Measurements from ENCODE around the gene ATG4C.
"Not testable (repeated sequence)": the region's sequence is repeated elsewhere in the genome, so short reads cannot be mapped to it uniquely, and the experiment has no call there.

Gene ATG4C

GRCh38 chr1:62772607-62773295, 11.2 kb upstream of the ATG4C start:
- DNase-seq (ENCODE audit: low read depth, low spot score) = no peak
- TF ChIP-seq FOXP2 (optimal IDR thresholded peaks at IDR 0.05; ENCODE audit: control extremely low read depth, extremely low read length, insufficient read depth) = no peak
- TF ChIP-seq EZH2 (IDR thresholded peaks at IDR 0.05) = no peak
- no peak for TF ChIP-seq POLR2AphosphoS5 (IDR thresholded peaks at IDR 0.05; ENCODE audit: borderline replicate concordance, low read depth, low read length)
- Histone ChIP-seq H3K9ac (ENCODE audit: insufficient read length) (no peak overlapping the region), H3K36me3 (ENCODE audit: insufficient read depth, low read length) (no peaks in the 10 kb centered on the region), H3K27ac (no peak overlapping the region), H3K9me3 (ENCODE audit: low read depth, low read length) (no peaks in the 10 kb centered on the region), H3K4me3 (no peak overlapping the region)

- no peak for TF ChIP-seq FOXP2 (optimal IDR thresholded peaks at IDR 0.05; ENCODE audit: control extremely low read depth, extremely low read length, insufficient read depth)
- no peak overlapping the region for H3K9ac ChIP-seq (ENCODE audit: insufficient read length)
- no peaks in the 10 kb centered on the region for H3K36me3 ChIP-seq (ENCODE audit: insufficient read depth, low read length)
- no peak for DNase-seq (ENCODE audit: low read depth, low spot score)
- H3K9me3 ChIP-seq (ENCODE audit: low read depth, low read length) = no peaks in the 10 kb centered on the region
- H3K4me3 ChIP-seq = no peak overlapping the region
- no peak overlapping the region for H3K27ac ChIP-seq
These were observed 9.9 kb upstream of the ATG4C start for GRCh38 chr1:62774006-62774405.

- Histone ChIP-seq H3K27ac (no peak overlapping the region), H3K9me3 (ENCODE audit: low read depth, low read length) (no peaks in the 10 kb centered on the region), H3K4me3 (no peak overlapping the region), H3K9ac (ENCODE audit: insufficient read length) (no peak overlapping the region), H3K36me3 (ENCODE audit: insufficient read depth, low read length) (no peaks in the 10 kb centered on the region)
- DNase-seq (ENCODE audit: low read depth, low spot score) = no peak
- TF ChIP-seq FOXP2 (optimal IDR thresholded peaks at IDR 0.05; ENCODE audit: control extremely low read depth, extremely low read length, insufficient read depth) (no peak), EZH2 (IDR thresholded peaks at IDR 0.05) (no peak), POLR2AphosphoS5 (IDR thresholded peaks at IDR 0.05; ENCODE audit: borderline replicate concordance, low read depth, low read length) (no peak)
These were observed 8.8 kb upstream of the ATG4C start for GRCh38 chr1:62774971-62775595.

GRCh38 chr1:62778208-62778607, 5.7 kb upstream of the ATG4C start:
- H3K4me3 ChIP-seq = no peak overlapping the region
- DNase-seq (ENCODE audit: low read depth, low spot score) = no peak
- no peaks in the 10 kb centered on the region for H3K9me3 ChIP-seq (ENCODE audit: low read depth, low read length)
- no peaks in the 10 kb centered on the region for H3K36me3 ChIP-seq (ENCODE audit: insufficient read depth, low read length)
- H3K9ac ChIP-seq (ENCODE audit: insufficient read length) = no peak overlapping the region
- no peak for TF ChIP-seq EZH2 (IDR thresholded peaks at IDR 0.05)
- no peak for TF ChIP-seq FOXP2 (optimal IDR thresholded peaks at IDR 0.05; ENCODE audit: control extremely low read depth, extremely low read length, insufficient read depth)
- TF ChIP-seq POLR2AphosphoS5 (IDR thresholded peaks at IDR 0.05; ENCODE audit: borderline replicate concordance, low read depth, low read length) = no peak
- H3K27ac ChIP-seq = no peak overlapping the region

GRCh38 chr1:62781841-62782543, 1.9 kb upstream of the ATG4C start:
- Histone ChIP-seq H3K9me3 (ENCODE audit: low read depth, low read length) (no peaks in the 10 kb centered on the region), H3K27ac (peak overlapping the region; percentile 97), H3K36me3 (ENCODE audit: insufficient read depth, low read length) (no peaks in the 10 kb centered on the region), H3K9ac (ENCODE audit: insufficient read length) (peak overlapping the region; percentile 61), H3K4me3 (peak overlapping the region; percentile 55)
- TF ChIP-seq POLR2AphosphoS5 (IDR thresholded peaks at IDR 0.05; ENCODE audit: borderline replicate concordance, low read depth, low read length) (peak; percentile 52; the same call in 1 of the 2 replicates), FOXP2 (optimal IDR thresholded peaks at IDR 0.05; ENCODE audit: control extremely low read depth, extremely low read length, insufficient read depth) (peak; percentile 97), EZH2 (IDR thresholded peaks at IDR 0.05) (no peak)
- peak; percentile 94 for DNase-seq (ENCODE audit: low read depth, low spot score)

- H3K4me3 ChIP-seq = peak overlapping the region; percentile 55
These were observed 1.3 kb upstream of the ATG4C start for GRCh38 chr1:62782544-62783212.

GRCh38 chr1:62784509-62785365, 805 bp downstream of the ATG4C start:
- TF ChIP-seq POLR2AphosphoS5 (IDR thresholded peaks at IDR 0.05; ENCODE audit: borderline replicate concordance, low read depth, low read length) = no peak
- no peak for TF ChIP-seq EZH2 (IDR thresholded peaks at IDR 0.05)
- no peak for TF ChIP-seq FOXP2 (optimal IDR thresholded peaks at IDR 0.05; ENCODE audit: control extremely low read depth, extremely low read length, insufficient read depth)
- peak overlapping the region; percentile 86 for H3K9ac ChIP-seq (ENCODE audit: insufficient read length)
- no peaks in the 10 kb centered on the region for H3K9me3 ChIP-seq (ENCODE audit: low read depth, low read length)
- no peaks in the 10 kb centered on the region for H3K36me3 ChIP-seq (ENCODE audit: insufficient read depth, low read length)
- H3K27ac ChIP-seq = peak overlapping the region; percentile 89; the same call in 1 of the 2 replicates
- DNase-seq (ENCODE audit: low read depth, low spot score) = no peak
- peak overlapping the region; percentile 90 for H3K4me3 ChIP-seq

More at GRCh38 chr1:62782544-62783212, 1.3 kb upstream of the ATG4C start:
- H3K9ac ChIP-seq (ENCODE audit: insufficient read length) = peak overlapping the region; percentile 61
- H3K9me3 ChIP-seq (ENCODE audit: low read depth, low read length); H3K36me3 ChIP-seq (ENCODE audit: insufficient read depth, low read length); DNase-seq (ENCODE audit: low read depth, low spot score): not testable (repeated sequence)
- peak overlapping the region; percentile 97 for H3K27ac ChIP-seq

Data from SK-N-MC (cell line).